22Rv1 (cell line): ENCODE results near the gene EGR1.

Experiments
- ZFX ChIP-seq: fragments of 450-650 bp; IDR thresholded peaks from 2 replicates; pipeline ENCODE4 v1.6.1; 2017; ENCODE audit warnings: antibody characterized with exemption, borderline replicate concordance
- TF ChIP-seq, protein P1 (sequence below): fragments of 450-650 bp; IDR thresholded peaks from 2 replicates; pipeline ENCODE4 v1.5.1; 2017; ENCODE audit warnings: mild to moderate bottlenecking

DNA sequence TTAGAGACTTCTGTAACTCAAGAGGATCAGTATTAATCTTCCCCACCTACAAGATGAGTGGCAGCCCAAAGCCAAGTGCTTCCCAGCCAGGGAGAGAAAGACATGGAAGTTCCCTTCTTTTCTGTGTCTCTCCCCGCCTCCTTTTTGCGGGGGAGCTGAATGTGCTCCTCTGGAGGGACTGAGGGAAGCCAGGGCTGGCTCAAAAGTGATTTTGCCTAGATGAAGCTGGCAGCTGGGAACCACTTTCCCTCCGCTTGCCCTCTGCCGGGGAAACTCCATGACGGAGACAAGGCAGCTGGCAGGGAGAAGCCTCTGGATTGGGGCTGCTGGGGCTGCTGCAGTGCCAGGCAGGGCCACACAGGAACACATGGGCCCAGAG lies 24.4 kb downstream of the EGR1 start:
- TF ChIP-seq, protein P1, sequence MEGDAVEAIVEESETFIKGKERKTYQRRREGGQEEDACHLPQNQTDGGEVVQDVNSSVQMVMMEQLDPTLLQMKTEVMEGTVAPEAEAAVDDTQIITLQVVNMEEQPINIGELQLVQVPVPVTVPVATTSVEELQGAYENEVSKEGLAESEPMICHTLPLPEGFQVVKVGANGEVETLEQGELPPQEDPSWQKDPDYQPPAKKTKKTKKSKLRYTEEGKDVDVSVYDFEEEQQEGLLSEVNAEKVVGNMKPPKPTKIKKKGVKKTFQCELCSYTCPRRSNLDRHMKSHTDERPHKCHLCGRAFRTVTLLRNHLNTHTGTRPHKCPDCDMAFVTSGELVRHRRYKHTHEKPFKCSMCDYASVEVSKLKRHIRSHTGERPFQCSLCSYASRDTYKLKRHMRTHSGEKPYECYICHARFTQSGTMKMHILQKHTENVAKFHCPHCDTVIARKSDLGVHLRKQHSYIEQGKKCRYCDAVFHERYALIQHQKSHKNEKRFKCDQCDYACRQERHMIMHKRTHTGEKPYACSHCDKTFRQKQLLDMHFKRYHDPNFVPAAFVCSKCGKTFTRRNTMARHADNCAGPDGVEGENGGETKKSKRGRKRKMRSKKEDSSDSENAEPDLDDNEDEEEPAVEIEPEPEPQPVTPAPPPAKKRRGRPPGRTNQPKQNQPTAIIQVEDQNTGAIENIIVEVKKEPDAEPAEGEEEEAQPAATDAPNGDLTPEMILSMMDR = no peak
- TF ChIP-seq ZFX = no peak
